K562 (cell line): ENCODE data around the gene COCH. TPM values are rescaled to one million over a fixed set of nuclear protein-coding genes. Genes with fewer than 3 reads are reported as not detected.
A peak's percentile ranks its signal among the peaks of the same experiment; 100 is the strongest.

ENCODE experiments used
- ATAC-seq: fragments of 200-7000 bp; cut with Tn5 transposase; 3 replicates; pipeline ENCODE4 v1.9.1; 2020; ENCODE audit warnings: moderate library complexity
- BruUV-seq: library from RNA; stranded (reverse); fragments of 400-500 nt; replicated peaks from 2 replicates; lab custom pipeline; 2021; lab: Mats Ljungman, UMichigan
- CTCF ChIA-PET: fragments of 300-600 bp; formaldehyde crosslinking; extraction: SDS; loops from one replicate; lab custom pipeline; 2021; ENCODE audit warnings: low intra/inter-chr PET ratio; lab: Yijun Ruan, JAX
- POLR2A ChIA-PET: fragments of 300-600, 350-650 bp; sonication (Branson Sonifier 250); formaldehyde crosslinking; extraction: SDS; loops from one replicate; lab custom pipeline; 2021; ENCODE audit warnings: antibody characterized with exemption, inconsistent platforms; lab: Yijun Ruan, JAX
- DNase-seq, 4 experiments: peaks; one replicate each; pipeline versions ENCODE4 v3.0.0 to v3.0.0-alpha.2; 2011 to 2018; ENCODE audit warnings: low spot score in 3 of 4, mixed read lengths in 3 of 4; ENCODE audit errors: extremely low read depth in 1 of 4
- FAIRE-seq: peaks from 2 replicates; lab custom pipeline; 2011; peaks lifted over from hg19 to GRCh38; lab: Jason Lieb, UNC
- H2AFZ ChIP-seq: 2 replicates; pipeline ENCODE4 v1.6.0; 2011; ENCODE audit warnings: low read depth, low read length, control low read depth, inconsistent platforms
- H3K27ac ChIP-seq: fragments of 200-600 bp; 3 replicates; pipeline ENCODE4 v1.8.0; 2011; ENCODE audit warnings: low read depth, mild to moderate bottlenecking, control low read depth, inconsistent platforms, low read length, moderate library complexity, mixed read lengths; ENCODE audit errors: extremely low read depth
- H3K27me3 ChIP-seq, 2 experiments: fragments of 300-600 bp in 1 of 2; 2 replicates in 1 of 2; 3 replicates in 1 of 2; pipeline versions ENCODE4 v1.6.0 to v1.8.0; 2011; ENCODE audit warnings: inconsistent platforms in 2 of 2, low read length in 2 of 2, mild to moderate bottlenecking in 1 of 2, mixed read lengths in 1 of 2, moderate library complexity in 1 of 2; ENCODE audit not compliant: control insufficient read depth in 2 of 2, insufficient read depth in 2 of 2
- H3K36me3 ChIP-seq: fragments of 300-600 bp; 3 replicates; pipeline ENCODE4 v1.8.0; 2011; ENCODE audit warnings: mild to moderate bottlenecking, low read length, inconsistent platforms; ENCODE audit not compliant: control insufficient read depth, insufficient read depth
- H3K4me1 ChIP-seq, 2 experiments: fragments of 200-600 bp in 1 of 2; replicated peaks in 1 of 2; 2 replicates in 1 of 2; 3 replicates in 1 of 2; pipeline versions ENCODE4 v1.5.1 to v1.8.0; 2011; ENCODE audit warnings: inconsistent platforms in 2 of 2, low read length in 2 of 2, mild to moderate bottlenecking in 1 of 2, mixed read lengths in 1 of 2, moderate library complexity in 1 of 2; ENCODE audit not compliant: control insufficient read depth in 2 of 2, insufficient read depth in 2 of 2
- H3K4me2 ChIP-seq: 2 replicates; pipeline ENCODE4 v1.6.1; 2011; ENCODE audit warnings: low read length, control low read depth, inconsistent platforms, mixed read lengths; ENCODE audit not compliant: insufficient read depth
- H3K4me3 ChIP-seq: fragments of 200-600 bp; sonication (generic), shearing (Covaris generic); 2 replicates; pipeline ENCODE4 v1.5.1; 2016; ENCODE audit warnings: control low read depth, inconsistent platforms
- H3K79me2 ChIP-seq: fragments of 200-600 bp; 3 replicates; pipeline ENCODE4 v1.8.0; 2011; ENCODE audit warnings: low read length, inconsistent platforms; ENCODE audit not compliant: control insufficient read depth, insufficient read depth
- H3K9ac ChIP-seq, 2 experiments: 2 replicates each; pipeline versions ENCODE4 v1.6.0 to v1.6.1; 2011; ENCODE audit warnings: low read depth in 2 of 2, low read length in 2 of 2, control low read depth in 1 of 2, inconsistent platforms in 1 of 2, mild to moderate bottlenecking in 1 of 2, mixed read lengths in 1 of 2; ENCODE audit not compliant: insufficient read depth in 1 of 2
- H3K9me1 ChIP-seq: one replicate; pipeline ENCODE4 v1.6.0; 2011; ENCODE audit warnings: inconsistent platforms, mild to moderate bottlenecking, low read length, moderate library complexity; ENCODE audit not compliant: control insufficient read depth, insufficient read depth
- H3K9me3 ChIP-seq: replicated peaks from 2 replicates; pipeline ENCODE4 v1.5.1; 2011; ENCODE audit warnings: low read depth, low read length, inconsistent platforms; ENCODE audit not compliant: control insufficient read depth, insufficient read depth
- H4K20me1 ChIP-seq: replicated peaks from 2 replicates; pipeline ENCODE4 v1.6.1; 2011; ENCODE audit warnings: low read length, inconsistent platforms, mixed read lengths; ENCODE audit not compliant: control insufficient read depth, insufficient read depth
- ARID4B ChIP-seq: sonication (generic); formaldehyde crosslinking; IDR thresholded peaks from 2 replicates; pipeline ENCODE4 v1.8.0; 2022; ENCODE audit warnings: mild to moderate bottlenecking, missing genetic modification reagents
- CBX3 ChIP-seq, 2 experiments: IDR thresholded peaks; 1 replicate in 1 of 2; 2 replicates in 1 of 2; pipeline ENCODE4 v1.6.1; 2012; ENCODE audit warnings: inconsistent platforms in 2 of 2, low read length in 2 of 2, borderline replicate concordance in 1 of 2, control low read depth in 1 of 2
- PATZ1 ChIP-seq: fragments of 250-450 bp; sonication (Bioruptor Pico); IDR thresholded peaks from 2 replicates; pipeline ENCODE4 v1.5.0; 2020; ENCODE audit warnings: mild to moderate bottlenecking, borderline replicate concordance
- TSC22D4 ChIP-seq: fragments of 450-650 bp; IDR thresholded peaks from 2 replicates; pipeline ENCODE4 v1.6.1; 2016; ENCODE audit warnings: missing genetic modification characterization, missing biosample characterization, control low read depth
- ZNF707 ChIP-seq: fragments of 250-450 bp; sonication (Bioruptor Pico); conservative IDR thresholded peaks from 2 replicates; pipeline ENCODE4 v1.8.0; 2022; ENCODE audit warnings: inconsistent platforms, mild to moderate bottlenecking, moderate library complexity
- WGBS: fragments of 100-300 bp; shearing (Covaris generic); methylation state at CpG from one replicate; pipeline ENCODE4 v1.1.6; 2016; ENCODE audit warnings: low coverage, mixed read lengths; ENCODE audit not compliant: insufficient coverage; ENCODE audit errors: missing lambda C conversion rate; 5-methylcytosine and 5-hydroxymethylcytosine counted together
- in situ Hi-C: fragments of 300-500 bp; cut with MboI; formaldehyde crosslinking; loops from 4 replicates; pipeline ENCODE4 v1.15.0; 2018; ENCODE audit warnings: inconsistent platforms, mixed read lengths
- intact Hi-C: fragments of 100-400 bp; cut with micrococcal nuclease; formaldehyde crosslinking; loops from 2 replicates; pipeline ENCODE4 v1.14.2; 2022
- polyA plus RNA-seq, 8 experiments: library from polyadenylated mRNA; depleted of rRNA in 4 of 8; stranded (reverse) in 5 of 8; unstranded in 3 of 8; fragments of >200 nt; fragmentation: Nextera tagmentation in 2 of 8; fragmentation: Illumina TruSeq in 1 of 8; extraction: Ambion mirVana in 2 of 8; extraction: Trizol in 1 of 8; gene quantifications; 2 replicates each; pipeline versions ENCODE4 v1.2.1 to v1.2.3, GENCODE V29; 2011 to 2014; ENCODE audit warnings: inconsistent platforms in 1 of 8, missing spikeins in 1 of 8
- total RNA-seq, 7 experiments: library from RNA; depleted of rRNA in 6 of 7; stranded (reverse); fragments of >200 nt in 6 of 7; fragmentation: Illumina TruSeq in 2 of 7; extraction: Trizol in 2 of 7; gene quantifications; 2 replicates each; pipeline versions ENCODE4 v1.2.1 to v1.2.3, GENCODE V29; 2011 to 2021; ENCODE audit warnings: low replicate concordance in 1 of 7

Gene COCH
- total and polyA plus RNA-seq, 9 of the 15 experiments (the other 6 are each of a cell fraction or from before 2014, with no cell fraction given) = 27.0 to 141 (median 69.3) TPM

- 93% methylated on average over 2 of the region's 2 CpGs for WGBS
- ChIA-PET CTCF (no interaction called here), POLR2A (no interaction called here)
- no peak for TF ChIP-seq ZNF707 (CRISPR knock-in tag)
- no peak for TF ChIP-seq CBX3 (IDR thresholded peaks at IDR 0.05; ENCODE audit: borderline replicate concordance in 1 of 2, low read length in 2 of 2)
- TF ChIP-seq TSC22D4 (tag) = no peak
- no peak for TF ChIP-seq PATZ1 (CRISPR knock-in tag)
- TF ChIP-seq ARID4B (CRISPR knock-in tag) = no peak
Observed at GRCh38 chr14:30921788-30922187, 47.4 kb downstream of the COCH start.

More at GRCh38 chr14:30921788-30922187, 47.4 kb downstream of the COCH start:
- Histone ChIP-seq H3K36me3 (peaks cover 30% of the 10 kb centered on the region; the same call in 1 of the 3 replicates), H4K20me1 (no peaks in the 10 kb centered on the region), H3K9me3 (no peaks in the 10 kb centered on the region), H3K4me3 (no peak overlapping the region), H3K27ac (no peak overlapping the region), H3K79me2 (peaks cover 15% of the 10 kb centered on the region; the same call in 2 of the 3 replicates), H3K27me3 (no peaks in the 10 kb centered on the region), H3K9ac (no peak overlapping the region), H2AFZ (no peak overlapping the region), H3K9me1 (no peaks in the 10 kb centered on the region), H3K4me2 (no peak overlapping the region), H3K4me1 (no peaks in the 10 kb centered on the region)
- peak; percentile 58 for ATAC-seq
- no peak for DNase-seq
- FAIRE-seq = no peak
- BruUV-seq = no TSS peak
- in situ Hi-C loops (no loop called here), intact Hi-C loops (no loop called here)
